Eye (tissue), 1 donor: ENCODE results near the gene NDRG4.

Source experiments
- DNase-seq: peaks from one replicate; pipeline ENCODE4 v3.0.0-alpha.2; 2015

The NDRG4 gene

DNA sequence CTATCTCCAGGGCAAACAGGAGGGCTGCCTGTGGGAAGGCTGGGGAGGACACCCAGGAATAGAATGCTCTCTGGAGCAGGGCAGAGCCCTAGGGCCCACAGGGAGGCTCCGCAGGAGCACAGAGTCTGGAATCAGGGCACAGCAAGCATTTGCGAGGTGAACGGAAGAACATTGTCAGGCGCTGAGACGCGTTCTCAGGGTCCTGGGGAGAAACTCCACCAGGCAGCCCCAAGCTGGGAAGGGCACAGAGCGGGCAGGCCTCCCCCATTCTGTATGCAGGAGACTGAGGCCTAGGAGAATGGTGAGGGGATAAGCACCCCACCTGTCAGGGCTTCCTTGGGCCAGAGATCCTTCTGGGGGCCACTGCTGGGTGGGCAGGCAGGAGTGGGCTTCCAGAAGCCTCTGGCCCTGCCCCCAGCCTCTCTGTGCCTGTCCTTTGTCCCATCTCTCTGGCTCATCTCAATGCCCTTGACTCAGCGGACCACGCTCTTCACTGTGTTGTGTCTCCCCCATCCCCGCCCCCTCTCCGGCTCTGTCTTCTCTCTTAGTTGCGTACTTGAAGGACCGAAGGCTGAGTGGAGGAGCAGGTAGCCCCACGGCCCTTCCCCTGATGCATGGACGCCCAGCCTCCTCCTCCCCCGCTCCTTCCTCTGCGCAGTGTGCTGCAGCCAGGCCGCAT, 10.3 kb downstream of the NDRG4 start:
- no peak for DNase-seq

DNA sequence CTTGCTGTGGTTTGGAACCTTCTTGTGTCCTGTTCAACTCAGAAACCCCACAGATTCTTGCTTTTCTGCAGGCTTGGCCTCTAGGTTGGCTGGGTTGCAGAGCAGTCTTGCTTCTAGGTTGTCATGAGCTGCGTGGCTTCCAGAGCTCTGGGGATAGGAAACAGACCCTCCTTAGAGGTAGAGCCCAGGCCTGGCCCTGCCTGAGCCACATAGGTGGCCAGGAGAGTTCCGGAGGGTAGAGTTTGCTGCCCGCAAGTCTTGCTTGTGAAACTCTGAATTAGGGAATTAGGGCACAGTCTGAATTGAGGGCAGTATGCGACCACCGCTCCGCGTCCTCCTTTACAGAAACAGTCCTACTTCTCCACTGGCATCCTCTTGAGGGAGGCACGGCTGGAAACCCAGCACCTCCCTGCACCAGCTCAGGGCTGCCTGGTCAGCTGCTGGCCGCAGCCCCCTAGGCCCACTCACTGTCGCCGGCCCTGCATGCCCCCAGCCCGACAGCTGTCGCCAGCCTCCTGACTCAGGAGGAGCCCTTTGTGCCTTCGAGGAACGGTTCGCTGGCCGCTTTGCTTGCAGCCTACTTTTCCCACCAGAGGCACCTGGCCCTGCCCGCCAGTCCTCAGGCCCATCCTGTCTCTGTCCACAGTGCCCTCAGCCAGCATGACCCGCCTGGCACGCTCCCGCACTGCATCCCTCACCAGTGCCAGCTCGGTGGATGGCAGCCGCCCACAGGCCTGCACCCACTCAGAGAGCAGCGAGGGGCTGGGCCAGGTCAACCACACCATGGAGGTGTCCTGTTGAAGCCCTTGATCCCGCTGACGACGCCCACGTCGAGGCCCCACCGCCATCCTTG, 11.1 kb downstream of the NDRG4 start:
- no peak for DNase-seq

DNA sequence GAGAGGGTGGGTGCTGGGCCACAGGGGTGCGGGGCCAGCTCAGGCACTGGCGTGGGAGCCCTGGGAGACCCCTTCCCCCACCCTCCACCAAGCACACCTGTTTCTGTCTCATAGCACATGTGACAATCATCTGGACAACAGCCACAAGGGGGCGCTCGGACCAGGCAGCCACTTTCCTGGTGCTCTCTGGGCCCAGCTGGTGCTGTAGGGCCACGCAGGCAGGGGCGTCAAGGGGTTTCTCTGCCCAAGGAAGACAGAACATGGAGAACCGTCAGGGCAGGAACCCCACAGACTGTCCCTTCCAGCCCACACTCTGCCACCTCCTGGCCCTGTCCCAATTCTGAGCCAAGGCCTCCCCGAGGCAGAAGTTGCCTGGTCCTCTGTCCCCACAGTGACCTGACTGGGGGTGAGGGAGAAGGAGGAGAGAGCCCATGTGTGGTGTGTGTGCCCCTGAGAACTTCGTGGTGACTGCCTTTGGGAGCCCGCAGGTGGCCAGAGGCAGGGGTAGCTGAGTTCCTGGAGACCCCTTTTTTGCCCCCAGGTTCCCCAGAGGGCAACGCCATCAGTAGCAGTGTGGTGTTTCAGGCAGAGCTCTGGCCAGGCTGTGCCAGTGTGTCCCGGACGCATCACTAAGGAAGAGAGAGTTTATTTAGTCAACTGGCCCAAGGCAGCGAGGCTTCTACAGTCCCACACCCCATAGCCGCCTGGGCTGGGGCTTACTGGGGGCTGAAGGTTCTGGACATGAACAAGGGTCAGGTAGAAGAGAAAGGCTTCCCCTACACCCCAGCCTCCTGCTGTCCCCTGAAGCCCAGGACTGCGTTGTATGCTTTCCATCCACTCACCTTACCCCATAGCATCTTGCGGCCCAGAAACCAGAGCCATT, 12.2 kb downstream of the NDRG4 start:
- DNase-seq: peak; percentile 87

DNA sequence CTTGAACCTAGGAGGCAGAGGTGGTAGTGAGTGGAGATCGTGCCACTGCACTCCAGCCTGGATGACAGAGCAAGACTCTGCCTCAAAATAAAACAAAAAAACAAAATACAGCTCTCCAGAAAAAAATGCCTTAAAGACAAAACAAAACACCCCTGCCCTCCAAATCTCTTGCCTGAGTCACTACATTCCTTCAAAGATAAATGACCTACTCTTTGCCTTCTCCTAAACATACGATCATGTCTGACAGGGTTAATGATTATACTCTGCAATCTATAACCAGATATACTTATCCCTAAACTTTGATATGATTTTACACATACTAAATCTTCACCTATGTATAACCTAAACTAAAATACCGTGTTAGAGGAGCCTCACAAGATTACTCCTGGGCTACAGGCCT, 13.9 kb downstream of the NDRG4 start:
- no peak for DNase-seq

DNA sequence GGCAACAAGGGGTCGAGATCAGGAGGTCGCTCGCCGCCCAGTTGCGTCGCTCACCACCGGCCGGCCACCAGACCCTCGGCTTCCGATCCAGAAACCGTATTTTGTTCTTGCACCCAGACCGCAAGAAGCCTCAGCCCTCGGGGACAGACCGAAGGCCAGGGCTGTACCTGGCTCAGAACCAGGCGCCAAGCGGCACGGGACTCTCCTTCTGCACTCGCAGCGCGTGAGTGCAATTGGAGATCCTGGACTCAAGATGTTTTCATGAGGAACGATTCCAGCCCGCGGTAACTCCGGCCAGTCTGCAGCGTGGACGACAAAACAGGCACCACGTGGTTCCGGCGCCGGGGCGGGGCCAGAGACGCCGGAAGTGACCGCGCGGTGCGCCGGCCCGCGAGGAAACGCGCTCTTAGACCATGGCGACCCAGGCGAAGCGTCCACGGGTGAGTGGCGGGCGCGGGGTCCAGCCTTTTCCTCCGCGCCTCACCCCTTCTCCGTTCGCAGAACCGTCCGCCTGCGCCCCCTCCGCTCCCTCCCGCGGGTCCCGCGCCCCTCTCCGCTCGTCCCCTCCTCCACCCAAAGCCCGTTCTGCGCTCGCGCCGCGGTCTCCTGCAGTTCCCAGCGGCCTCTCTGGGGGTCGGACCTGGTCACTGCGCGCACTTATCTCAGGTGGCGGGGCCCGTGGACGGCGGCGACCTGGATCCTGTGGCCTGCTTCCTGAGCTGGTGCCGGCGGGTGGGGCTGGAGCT, 15.4 kb downstream of the NDRG4 start, which contains the start of gene SETD6:
TSS of gene SETD6 (plus strand) at position 393 of the 746 bp plus-strand sequence. CDS start at position 414, 21 bp downstream.
- peak; percentile 95 for DNase-seq

DNA sequence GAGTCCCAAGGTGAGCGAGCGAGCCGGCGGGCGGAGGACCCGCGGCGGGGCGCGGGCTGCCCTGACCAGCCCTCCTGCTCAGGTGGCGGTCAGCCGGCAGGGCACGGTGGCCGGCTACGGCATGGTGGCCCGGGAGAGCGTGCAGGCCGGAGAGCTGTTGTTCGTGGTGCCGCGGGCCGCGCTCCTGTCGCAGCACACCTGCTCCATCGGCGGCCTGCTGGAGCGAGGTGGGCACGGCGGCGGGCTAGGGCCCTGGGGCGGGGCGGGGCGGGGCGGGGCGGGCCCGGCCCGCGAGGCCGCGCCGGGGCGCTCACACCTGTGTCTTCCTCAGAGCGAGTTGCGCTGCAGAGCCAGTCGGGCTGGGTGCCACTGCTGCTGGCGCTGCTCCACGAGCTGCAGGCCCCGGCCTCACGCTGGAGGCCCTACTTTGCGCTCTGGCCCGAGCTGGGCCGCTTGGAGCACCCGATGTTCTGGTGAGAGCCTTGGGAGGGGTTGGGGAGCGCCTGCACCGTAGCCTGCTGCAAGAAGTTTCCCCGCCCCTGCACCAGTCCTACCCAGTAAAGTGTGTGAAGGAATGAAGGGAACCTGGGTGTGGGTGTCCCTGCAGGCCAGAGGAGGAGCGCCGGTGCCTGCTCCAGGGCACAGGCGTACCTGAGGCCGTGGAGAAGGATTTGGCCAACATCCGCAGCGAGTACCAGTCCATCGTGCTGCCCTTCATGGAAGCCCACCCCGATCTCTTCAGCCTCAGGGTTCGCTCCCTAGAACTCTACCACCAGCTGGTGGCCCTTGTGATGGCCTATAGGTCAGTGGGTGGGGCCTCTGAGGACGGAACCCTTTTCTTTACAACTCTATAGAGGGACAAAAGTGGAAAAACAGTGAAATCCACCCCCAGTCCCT, 16.2 kb downstream of the NDRG4 start:
- no peak for DNase-seq

DNA sequence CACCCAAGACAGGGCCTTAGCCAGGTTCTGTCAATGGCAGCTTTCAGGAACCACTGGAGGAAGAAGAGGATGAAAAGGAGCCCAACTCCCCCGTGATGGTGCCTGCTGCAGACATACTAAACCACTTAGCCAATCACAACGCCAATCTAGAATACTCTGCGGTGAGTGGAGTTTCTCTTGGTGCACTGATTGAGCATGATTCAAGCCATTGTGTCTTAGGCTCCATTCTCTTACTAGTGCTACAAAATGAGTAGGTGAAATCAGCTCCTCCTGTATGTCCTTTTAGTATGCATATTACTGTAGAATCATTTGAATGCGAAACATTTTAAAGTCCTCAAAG, 16.8 kb downstream of the NDRG4 start:
- no peak for DNase-seq

DNA sequence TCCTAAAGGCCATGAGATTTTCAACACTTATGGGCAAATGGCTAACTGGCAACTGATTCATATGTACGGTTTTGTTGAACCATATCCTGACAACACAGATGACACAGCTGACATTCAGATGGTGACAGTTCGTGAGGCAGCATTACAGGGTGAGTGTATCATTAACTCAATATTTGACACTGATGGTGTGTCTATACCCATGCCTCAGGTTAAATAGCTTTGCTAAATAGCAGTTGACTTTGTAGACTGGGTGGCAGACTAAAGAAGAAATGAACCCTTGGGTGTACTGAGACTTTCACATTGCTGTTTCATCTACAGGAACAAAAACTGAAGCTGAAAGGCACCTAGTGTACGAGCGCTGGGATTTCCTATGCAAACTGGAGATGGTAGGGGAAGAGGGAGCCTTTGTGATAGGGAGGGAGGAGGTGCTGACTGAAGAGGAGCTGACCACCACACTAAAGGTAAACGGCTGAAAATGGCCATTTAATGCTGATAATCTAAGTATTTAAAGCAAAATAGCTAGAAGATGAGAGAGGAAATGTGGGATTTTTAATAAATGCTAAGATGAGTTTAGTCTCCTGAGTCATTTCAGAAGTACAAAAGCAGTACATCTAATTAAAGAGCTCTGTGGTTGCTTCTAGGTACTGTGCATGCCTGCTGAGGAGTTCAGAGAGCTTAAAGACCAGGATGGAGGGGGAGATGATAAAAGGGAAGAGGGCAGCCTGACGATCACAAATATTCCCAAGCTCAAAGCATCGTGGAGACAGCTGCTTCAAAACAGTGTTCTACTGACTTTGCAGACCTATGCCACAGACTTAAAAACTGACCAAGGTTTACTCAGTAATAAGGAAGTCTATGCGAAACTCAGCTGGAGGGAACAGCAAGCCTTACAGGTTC, 18.4 kb downstream of the NDRG4 start:
- DNase-seq: no peak

DNA sequence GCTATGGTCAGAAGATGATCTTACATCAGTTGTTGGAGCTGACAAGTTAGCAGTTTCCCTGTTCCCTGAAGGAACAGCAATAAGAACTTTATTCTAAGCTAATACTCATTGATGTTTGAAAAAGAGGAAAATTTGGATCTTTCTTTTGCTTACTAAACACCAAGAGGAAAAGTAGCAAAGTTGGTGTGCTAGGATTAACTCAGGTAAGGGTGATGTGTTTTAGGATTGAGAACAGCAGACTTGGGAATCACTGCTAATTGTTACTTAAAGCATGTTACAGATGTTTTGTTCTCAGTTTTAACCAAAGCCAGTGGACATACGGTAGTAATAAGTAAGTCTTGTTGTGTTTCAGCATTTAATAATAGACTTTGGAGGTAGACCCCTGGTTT, 19.0 kb downstream of the NDRG4 start:
- DNase-seq: no peak

DNA sequence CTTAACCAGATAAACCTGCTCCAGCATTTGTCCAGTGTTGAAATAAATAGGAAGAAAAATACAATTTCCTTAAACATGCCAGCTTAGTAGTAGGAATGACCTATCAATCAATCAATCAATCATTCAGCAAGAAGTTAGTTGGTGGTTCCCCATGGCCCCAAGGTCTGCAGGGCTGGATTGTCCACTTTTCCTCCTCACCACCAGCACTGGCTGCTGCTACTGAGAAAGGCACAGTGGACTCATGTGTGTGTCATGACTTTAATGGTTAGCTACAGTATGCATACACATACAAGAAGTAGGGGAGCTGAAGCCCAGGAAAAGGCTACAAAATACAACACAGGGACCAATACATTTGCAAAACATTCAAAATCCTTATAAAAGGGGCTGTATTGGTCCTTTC, 19.8 kb downstream of the NDRG4 start:
- DNase-seq: no peak

DNA sequence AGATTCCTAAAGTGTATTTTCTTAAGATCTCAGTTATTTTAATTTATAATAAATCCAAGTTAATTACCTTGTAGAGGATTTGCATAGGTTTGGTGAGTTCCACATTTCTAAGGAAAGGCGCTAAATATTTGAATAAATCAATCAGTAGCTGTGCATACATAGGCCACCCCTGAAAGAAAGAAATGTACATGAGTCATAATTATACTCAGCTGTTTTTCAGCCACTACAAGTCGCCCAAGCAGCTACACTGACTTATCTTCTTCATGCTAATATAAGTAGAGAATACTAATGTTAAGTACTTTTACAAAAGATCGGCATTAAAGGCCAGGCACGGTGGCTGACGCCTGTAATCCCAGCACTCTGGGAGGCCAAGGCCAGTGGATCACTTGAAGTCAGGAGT, 30.2 kb downstream of the NDRG4 start:
- no peak for DNase-seq

DNA sequence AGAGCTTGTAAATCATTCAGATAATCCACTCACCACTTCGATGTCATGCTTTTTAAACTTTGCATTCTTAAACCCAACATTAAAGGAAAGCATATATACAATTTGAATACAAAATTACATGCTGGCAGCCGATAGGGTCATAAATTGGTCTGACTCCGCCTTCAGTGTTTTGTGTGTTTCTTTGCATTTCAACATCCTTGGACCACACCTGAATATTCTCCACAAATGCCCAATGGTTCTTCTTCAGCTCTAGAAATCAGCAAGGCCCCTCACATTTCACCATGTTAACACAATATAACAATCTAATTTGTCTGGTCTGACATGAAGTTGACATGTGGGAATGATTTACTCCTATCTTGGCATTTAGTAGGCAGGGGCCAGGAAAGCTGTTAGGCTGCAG, 32.5 kb downstream of the NDRG4 start:
- no peak for DNase-seq

DNA sequence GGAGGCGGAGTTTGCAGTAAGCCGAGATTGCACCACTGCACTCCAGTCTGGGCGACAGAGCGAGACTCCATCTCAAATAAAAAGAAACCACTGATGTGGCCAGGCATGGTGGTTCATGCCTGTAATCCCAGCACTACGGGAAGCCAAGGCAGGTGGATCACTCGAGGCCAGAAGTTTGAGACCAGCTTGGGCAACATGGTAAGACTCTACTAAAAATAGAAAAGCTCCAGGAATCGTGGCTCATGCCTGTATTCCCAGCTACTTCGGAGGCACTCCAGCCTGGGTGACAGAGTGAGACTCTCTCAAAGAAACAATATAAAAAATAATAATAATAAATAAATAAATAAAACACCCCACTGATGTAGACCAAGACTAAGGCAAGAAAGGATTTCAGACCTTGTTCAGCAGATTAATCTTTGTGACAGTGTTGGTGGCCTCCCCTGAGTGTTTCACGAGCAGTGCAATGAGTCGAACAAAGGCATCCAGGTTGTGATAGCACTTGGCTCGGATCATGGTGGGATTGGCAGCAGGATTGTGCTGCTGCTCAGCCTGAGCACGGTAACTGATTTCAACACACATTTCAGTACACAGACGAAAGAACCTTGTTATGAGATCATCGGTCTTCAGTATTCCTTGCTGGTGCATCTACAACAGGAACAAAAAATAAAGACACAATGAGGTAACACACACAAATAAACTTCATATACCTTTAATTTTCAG, 34.0 kb downstream of the NDRG4 start:
- DNase-seq: no peak

DNA sequence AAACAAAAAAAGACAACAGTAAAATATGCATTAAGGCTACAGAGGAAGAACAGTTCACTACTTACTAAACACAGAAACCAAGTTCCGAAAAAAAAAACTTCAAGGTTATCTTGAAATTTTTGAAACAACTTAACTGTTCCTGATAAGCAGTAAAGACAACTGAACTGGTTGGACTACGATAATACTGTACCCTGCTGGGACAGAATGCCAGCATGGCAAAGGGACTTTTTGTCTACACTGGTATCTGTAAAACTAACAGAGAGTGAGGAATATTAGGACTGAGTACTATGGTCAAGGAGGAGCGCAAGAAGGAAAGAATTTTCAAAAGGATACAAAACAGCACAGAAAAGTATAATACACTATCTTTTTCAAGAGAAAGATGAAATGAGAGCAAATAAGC, 35.2 kb downstream of the NDRG4 start:
- DNase-seq: no peak

DNA sequence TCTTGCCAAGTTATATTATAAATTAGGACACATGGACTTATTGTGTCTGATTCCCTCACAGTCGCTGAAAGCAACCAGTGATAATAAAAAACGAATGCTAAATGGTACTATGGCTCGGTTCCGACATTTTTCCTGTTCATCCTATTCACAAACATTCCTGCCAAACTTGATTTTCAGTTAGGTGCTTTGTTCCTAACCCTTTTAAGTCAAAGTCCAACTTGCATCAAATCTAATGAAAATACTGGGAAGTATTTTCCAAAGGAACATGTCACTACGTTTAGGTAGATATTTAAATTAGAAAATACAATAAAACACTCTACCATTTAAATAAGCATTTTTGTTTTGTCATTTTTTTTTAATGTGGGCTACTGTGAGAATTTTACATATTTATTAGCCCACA, 36.3 kb downstream of the NDRG4 start:
- DNase-seq: no peak

DNA sequence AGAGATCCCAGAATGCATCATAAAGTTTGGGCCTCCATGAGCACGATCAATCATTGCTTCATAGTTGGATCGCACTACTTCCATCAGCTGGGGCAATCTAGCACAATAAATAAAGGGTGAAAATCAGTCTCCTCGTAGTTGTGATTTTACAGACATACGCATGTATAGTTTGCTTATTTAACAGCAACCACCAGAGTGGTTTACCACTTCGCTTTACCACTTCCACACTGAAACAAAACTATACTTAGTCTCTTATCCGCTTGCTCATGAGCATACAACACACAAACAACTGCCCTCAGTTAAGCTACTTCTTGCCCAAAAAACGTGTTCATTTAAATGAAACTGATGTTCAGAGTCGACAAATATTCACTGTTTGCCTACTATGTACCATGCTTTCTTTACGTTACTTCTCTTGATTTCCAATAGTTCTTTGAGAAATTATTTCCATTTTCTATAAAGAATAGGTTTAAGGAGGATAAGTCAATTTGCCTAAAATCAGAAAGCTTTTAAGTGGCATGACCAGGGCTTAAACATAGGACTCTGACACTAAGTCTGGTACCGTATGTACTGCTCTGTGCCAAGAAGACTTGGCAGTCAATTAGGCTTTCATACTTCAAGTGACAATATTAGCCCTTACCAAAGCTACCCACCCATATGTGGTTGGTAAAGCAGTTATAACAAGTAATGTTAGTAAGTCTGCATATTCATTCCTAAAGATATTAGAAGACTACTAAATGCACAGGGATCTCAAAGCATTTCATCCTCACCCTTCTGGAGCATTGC, 37.4 kb downstream of the NDRG4 start:
- no peak for DNase-seq

DNA sequence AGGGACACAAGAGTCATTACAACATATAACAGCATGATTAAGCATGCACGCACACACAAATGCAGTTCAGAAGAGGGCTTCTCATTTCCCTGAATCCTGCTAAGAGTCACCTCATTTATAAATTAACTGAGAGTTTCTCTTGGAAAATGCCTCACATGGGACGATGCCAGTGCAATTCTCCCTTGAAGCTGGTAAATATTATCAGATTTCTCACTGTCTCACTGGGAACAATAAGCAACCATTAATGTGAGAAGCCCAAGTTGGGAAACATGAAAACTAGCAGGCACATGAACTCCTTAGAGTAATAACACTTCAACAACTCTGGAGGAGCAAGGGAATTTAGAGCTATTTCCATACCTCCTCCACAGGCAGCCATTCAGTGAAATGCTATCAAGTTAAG, 41.8 kb downstream of the NDRG4 start:
- DNase-seq: peak; percentile 4

DNA sequence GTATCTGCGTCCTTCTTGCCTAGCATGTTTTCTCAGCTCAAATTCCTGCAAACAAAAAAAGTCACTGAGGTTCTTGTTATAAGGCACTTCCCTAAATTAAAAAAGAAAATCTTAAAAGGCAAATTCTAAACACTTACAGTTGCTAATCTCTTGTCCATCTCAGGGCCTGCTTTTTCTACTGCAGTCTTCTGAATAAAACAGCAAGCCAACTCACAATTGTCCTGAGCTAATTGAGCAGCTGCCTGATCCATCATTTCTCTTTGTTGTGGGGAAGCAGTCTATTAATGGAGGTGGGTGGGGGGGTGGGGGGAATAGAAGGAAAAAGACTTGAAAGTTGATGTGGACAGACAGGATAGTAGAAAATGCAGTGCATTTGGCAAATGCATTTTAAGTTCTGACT, 42.3 kb downstream of the NDRG4 start:
- peak; percentile 62 for DNase-seq

DNA sequence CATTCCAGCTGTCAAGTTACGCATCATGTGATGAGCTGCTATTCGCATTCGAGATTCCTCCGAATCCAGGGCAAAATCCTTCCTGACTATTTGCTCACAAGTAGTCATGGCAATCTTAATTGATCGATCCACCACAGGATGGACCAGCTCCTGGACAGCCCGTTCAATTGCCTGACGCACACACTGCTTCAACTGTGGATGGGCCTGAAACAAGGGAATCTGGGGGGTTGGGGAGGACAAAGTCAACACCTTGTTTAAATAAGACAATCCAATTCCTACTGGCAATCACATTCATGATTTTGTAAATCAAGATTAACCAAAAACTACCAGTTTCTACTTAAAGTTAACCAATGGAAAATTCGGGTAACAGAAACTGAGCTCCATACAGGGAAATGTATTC, 43.7 kb downstream of the NDRG4 start:
- no peak for DNase-seq
